Stomach (tissue), 4 donors: ENCODE measurements around the gene NFS1.

Experiments used
- CTCF ChIP-seq, 7 experiments: fragments of 450-650 bp in 4 of 7; fragments of 200-600 bp in 3 of 7; sonication (generic) in 3 of 7; IDR thresholded peaks; one replicate each; pipeline ENCODE4 v1.5.1; 2016 to 2019; ENCODE audit warnings: antibody characterized with exemption in 7 of 7, control low read depth in 2 of 7, mild to moderate bottlenecking in 1 of 7
- POLR2A ChIP-seq, 4 donors: fragments of 450-650 bp; IDR thresholded peaks; one replicate each; pipeline ENCODE4 v1.6.1; 2016; ENCODE audit warnings: antibody characterized with exemption in 4 of 4, control low read depth in 2 of 4, mild to moderate bottlenecking in 1 of 4, moderate library complexity in 1 of 4

DNA sequence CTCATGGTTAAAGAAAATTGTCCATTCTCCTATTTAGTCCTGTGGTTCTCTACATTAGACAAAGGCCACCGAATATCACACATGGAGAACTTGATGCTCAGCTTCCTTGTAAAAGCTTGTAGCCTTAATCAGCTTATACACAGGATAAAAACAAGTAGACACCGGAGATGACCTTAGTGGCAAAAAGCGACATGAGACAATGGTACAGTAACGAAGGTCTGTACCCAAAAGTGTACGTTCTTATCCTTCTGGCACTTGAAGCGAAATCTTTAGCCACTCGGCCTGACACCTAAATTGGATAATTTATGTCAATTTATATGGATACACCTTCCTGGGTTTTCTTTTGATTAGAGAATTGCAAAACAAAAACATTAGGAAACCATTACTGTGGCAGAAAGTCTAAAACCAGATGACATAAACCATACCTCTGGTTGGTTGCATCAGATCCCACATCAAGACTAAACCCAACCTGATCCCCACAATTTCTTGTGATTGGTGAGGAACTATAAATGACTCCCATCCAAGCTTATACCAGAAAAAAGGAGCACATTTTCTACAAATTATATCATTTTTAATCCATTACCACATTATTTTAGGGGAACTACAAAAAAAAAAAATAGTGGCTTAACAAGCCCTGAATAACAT, 36.8 kb upstream of the NFS1 start:
- TF ChIP-seq CTCF (IDR thresholded peaks at IDR 0.05) = no peak
- TF ChIP-seq POLR2A (IDR thresholded peaks at IDR 0.05) = no peak
